ENCODE measurements around the gene TXNRD1. TPM values are rescaled to one million over a fixed set of nuclear protein-coding genes. Genes with fewer than 3 reads are reported as not detected.
"Not testable (repeated sequence)": the region's sequence is repeated elsewhere in the genome, so short reads cannot be mapped to it uniquely, and the experiment has no call there.

The TXNRD1 gene
- total and polyA plus RNA-seq, 4 donors: 97.7 to 140 (median 117) TPM

GRCh38 chr12:104258476-104259067, 43.0 kb downstream of the TXNRD1 start:
- H3K27ac ChIP-seq (ENCODE audit: low read depth in 1 of 2, low read length in 2 of 2): no peak overlapping the region
- DNase-seq (no peak), ATAC-seq (ENCODE audit: low FRiP score) (no peak)
- intact Hi-C loops (cut with DNase I): no loop called here
- no peak overlapping the region for H3K4me3 ChIP-seq (ENCODE audit: low read length in 2 of 2)
- 56 to 59% methylated on average over 2 of the region's 2 CpGs for WGBS, 2 donors
- no peaks in the 10 kb centered on the region for H3K4me1 ChIP-seq (ENCODE audit: control insufficient read depth in 1 of 2, insufficient read depth in 2 of 2, low read length in 2 of 2)
- no peaks in the 10 kb centered on the region for H3K9me3 ChIP-seq (ENCODE audit: control insufficient read depth, low read length)
- H3K36me3 ChIP-seq (ENCODE audit: control insufficient read depth in 1 of 2, insufficient read depth in 2 of 2, low read length in 1 of 2): no peaks in the 10 kb centered on the region
- H3K27me3 ChIP-seq (ENCODE audit: control insufficient read depth in 1 of 2, insufficient read depth in 2 of 2, low read length in 1 of 2): no peaks in the 10 kb centered on the region

GRCh38 chr12:104263026-104263425, 47.4 kb downstream of the TXNRD1 start:
- DNase-seq (no peak), ATAC-seq (ENCODE audit: low FRiP score) (no peak)
- Histone ChIP-seq H3K27ac (ENCODE audit: low read depth in 1 of 2, low read length in 2 of 2) (no peak overlapping the region), H3K9me3 (ENCODE audit: control insufficient read depth, low read length) (no peaks in the 10 kb centered on the region), H3K27me3 (ENCODE audit: control insufficient read depth in 1 of 2, insufficient read depth in 2 of 2, low read length in 1 of 2) (no peaks in the 10 kb centered on the region), H3K4me1 (ENCODE audit: control insufficient read depth in 1 of 2, insufficient read depth in 2 of 2, low read length in 2 of 2) (no peaks in the 10 kb centered on the region), H3K36me3 (ENCODE audit: control insufficient read depth in 1 of 2, insufficient read depth in 2 of 2, low read length in 1 of 2) (no peaks in the 10 kb centered on the region), H3K4me3 (ENCODE audit: low read length in 2 of 2) (no peak overlapping the region)
- intact Hi-C loops (cut with DNase I): no loop called here
- 73 to 91% methylated on average over 4 of the region's 4 CpGs for WGBS, 2 donors

- H3K27me3 ChIP-seq (ENCODE audit: control insufficient read depth in 1 of 2, insufficient read depth in 2 of 2, low read length in 1 of 2): no peaks in the 10 kb centered on the region
- no peaks in the 10 kb centered on the region for H3K36me3 ChIP-seq (ENCODE audit: control insufficient read depth in 1 of 2, insufficient read depth in 2 of 2, low read length in 1 of 2)
- H3K4me3 ChIP-seq (ENCODE audit: low read length in 2 of 2): no peak overlapping the region
- no peaks in the 10 kb centered on the region for H3K9me3 ChIP-seq (ENCODE audit: control insufficient read depth, low read length)
- intact Hi-C loops (cut with DNase I): no loop called here
- H3K4me1 ChIP-seq (ENCODE audit: control insufficient read depth in 1 of 2, insufficient read depth in 2 of 2, low read length in 2 of 2): no peaks in the 10 kb centered on the region
- no peak overlapping the region for H3K27ac ChIP-seq (ENCODE audit: low read depth in 1 of 2, low read length in 2 of 2)
- WGBS, 2 donors: 69 to 71% methylated on average over 1 of the region's 1 CpG
- ATAC-seq (ENCODE audit: low FRiP score) (no peak), DNase-seq (no peak)
Measured at GRCh38 chr12:104263580-104264358, 48.2 kb downstream of the TXNRD1 start.

GRCh38 chr12:104265436-104265835, 49.9 kb downstream of the TXNRD1 start:
- 92 to 94% methylated on average over 17 to 20 of the region's 24 CpGs for WGBS, 2 donors
- intact Hi-C loops (cut with DNase I); ATAC-seq (ENCODE audit: low FRiP score): not testable (repeated sequence)

GRCh38 chr12:104272938-104273337, 57.4 kb downstream of the TXNRD1 start:
- H3K36me3 ChIP-seq (ENCODE audit: control insufficient read depth in 1 of 2, insufficient read depth in 2 of 2, low read length in 1 of 2): no peaks in the 10 kb centered on the region

More at GRCh38 chr12:104265436-104265835, 49.9 kb downstream of the TXNRD1 start:
- not testable (repeated sequence) for H3K27me3 ChIP-seq (ENCODE audit: control insufficient read depth in 1 of 2, insufficient read depth in 2 of 2, low read length in 1 of 2); H3K4me1 ChIP-seq (ENCODE audit: control insufficient read depth in 1 of 2, insufficient read depth in 2 of 2, low read length in 2 of 2); DNase-seq; H3K36me3 ChIP-seq (ENCODE audit: control insufficient read depth in 1 of 2, insufficient read depth in 2 of 2, low read length in 1 of 2); H3K27ac ChIP-seq (ENCODE audit: low read depth in 1 of 2, low read length in 2 of 2); H3K4me3 ChIP-seq (ENCODE audit: low read length in 2 of 2); H3K9me3 ChIP-seq (ENCODE audit: control insufficient read depth, low read length)

GRCh38 chr12:104273503-104273902, 57.9 kb downstream of the TXNRD1 start:
- ATAC-seq (ENCODE audit: low FRiP score) (no peak), DNase-seq (no peak)
- Histone ChIP-seq H3K27me3 (ENCODE audit: control insufficient read depth in 1 of 2, insufficient read depth in 2 of 2, low read length in 1 of 2) (no peaks in the 10 kb centered on the region), H3K9me3 (ENCODE audit: control insufficient read depth, low read length) (no peaks in the 10 kb centered on the region), H3K4me1 (ENCODE audit: control insufficient read depth in 1 of 2, insufficient read depth in 2 of 2, low read length in 2 of 2) (peaks cover 0 to 3% of the 10 kb centered on the region in 2 donors), H3K4me3 (ENCODE audit: low read length in 2 of 2) (no peak overlapping the region), H3K27ac (ENCODE audit: low read depth in 1 of 2, low read length in 2 of 2) (no peak overlapping the region), H3K36me3 (ENCODE audit: control insufficient read depth in 1 of 2, insufficient read depth in 2 of 2, low read length in 1 of 2) (no peaks in the 10 kb centered on the region)
- WGBS, 2 donors: 91 to 98% methylated on average over 11 of the region's 11 CpGs
- intact Hi-C loops (cut with DNase I): no loop called here

More at GRCh38 chr12:104272938-104273337, 57.4 kb downstream of the TXNRD1 start:
- ATAC-seq (ENCODE audit: low FRiP score): no peak
- DNase-seq: no peak
- intact Hi-C loops (cut with DNase I): no loop called here
- Histone ChIP-seq H3K27me3 (ENCODE audit: control insufficient read depth in 1 of 2, insufficient read depth in 2 of 2, low read length in 1 of 2) (no peaks in the 10 kb centered on the region), H3K9me3 (ENCODE audit: control insufficient read depth, low read length) (no peaks in the 10 kb centered on the region), H3K4me1 (ENCODE audit: control insufficient read depth in 1 of 2, insufficient read depth in 2 of 2, low read length in 2 of 2) (peaks cover 0 to 3% of the 10 kb centered on the region in 2 donors), H3K27ac (ENCODE audit: low read depth in 1 of 2, low read length in 2 of 2) (no peak overlapping the region), H3K4me3 (ENCODE audit: low read length in 2 of 2) (no peak overlapping the region)
- 91 to 94% methylated on average over 11 of the region's 11 CpGs for WGBS, 2 donors

GRCh38 chr12:104274811-104275210, 59.2 kb downstream of the TXNRD1 start:
- ATAC-seq (ENCODE audit: low FRiP score) (no peak), DNase-seq (no peak)
- intact Hi-C loops (cut with DNase I): no loop called here
- Histone ChIP-seq H3K36me3 (ENCODE audit: control insufficient read depth in 1 of 2, insufficient read depth in 2 of 2, low read length in 1 of 2) (no peaks in the 10 kb centered on the region), H3K27ac (ENCODE audit: low read depth in 1 of 2, low read length in 2 of 2) (no peak overlapping the region), H3K27me3 (ENCODE audit: control insufficient read depth in 1 of 2, insufficient read depth in 2 of 2, low read length in 1 of 2) (no peaks in the 10 kb centered on the region), H3K4me3 (ENCODE audit: low read length in 2 of 2) (no peak overlapping the region), H3K4me1 (ENCODE audit: control insufficient read depth in 1 of 2, insufficient read depth in 2 of 2, low read length in 2 of 2) (peaks cover 0 to 6% of the 10 kb centered on the region in 2 donors), H3K9me3 (ENCODE audit: control insufficient read depth, low read length) (no peaks in the 10 kb centered on the region)
- WGBS, 2 donors: 95 to 97% methylated on average over 4 of the region's 4 CpGs

- Histone ChIP-seq H3K4me3 (ENCODE audit: low read length in 2 of 2) (no peak overlapping the region), H3K27me3 (ENCODE audit: control insufficient read depth in 1 of 2, insufficient read depth in 2 of 2, low read length in 1 of 2) (no peaks in the 10 kb centered on the region), H3K9me3 (ENCODE audit: control insufficient read depth, low read length) (no peaks in the 10 kb centered on the region), H3K27ac (ENCODE audit: low read depth in 1 of 2, low read length in 2 of 2) (no peak overlapping the region), H3K4me1 (ENCODE audit: control insufficient read depth in 1 of 2, insufficient read depth in 2 of 2, low read length in 2 of 2) (peaks cover 5 to 7% of the 10 kb centered on the region in 2 donors), H3K36me3 (ENCODE audit: control insufficient read depth in 1 of 2, insufficient read depth in 2 of 2, low read length in 1 of 2) (no peaks in the 10 kb centered on the region)
- intact Hi-C loops (cut with DNase I): no loop called here
- DNase-seq (no peak), ATAC-seq (ENCODE audit: low FRiP score) (no peak)
- WGBS, 2 donors: 75 to 79% methylated on average over 5 of the region's 5 CpGs
Measured at GRCh38 chr12:104275689-104276088, 60.1 kb downstream of the TXNRD1 start.

Data from aorta (tissue), 5 donors.